ENCODE results near the gene NOS3. TPM values are rescaled to one million over a fixed set of nuclear protein-coding genes. Genes with fewer than 3 reads are reported as not detected.

NOS3 gene
- total and polyA plus RNA-seq, 2 of the 13 experiments (the other 11 are each of a cell fraction or from before 2014, with no cell fraction given), result 3.7 to 7.5 TPM

DNA sequence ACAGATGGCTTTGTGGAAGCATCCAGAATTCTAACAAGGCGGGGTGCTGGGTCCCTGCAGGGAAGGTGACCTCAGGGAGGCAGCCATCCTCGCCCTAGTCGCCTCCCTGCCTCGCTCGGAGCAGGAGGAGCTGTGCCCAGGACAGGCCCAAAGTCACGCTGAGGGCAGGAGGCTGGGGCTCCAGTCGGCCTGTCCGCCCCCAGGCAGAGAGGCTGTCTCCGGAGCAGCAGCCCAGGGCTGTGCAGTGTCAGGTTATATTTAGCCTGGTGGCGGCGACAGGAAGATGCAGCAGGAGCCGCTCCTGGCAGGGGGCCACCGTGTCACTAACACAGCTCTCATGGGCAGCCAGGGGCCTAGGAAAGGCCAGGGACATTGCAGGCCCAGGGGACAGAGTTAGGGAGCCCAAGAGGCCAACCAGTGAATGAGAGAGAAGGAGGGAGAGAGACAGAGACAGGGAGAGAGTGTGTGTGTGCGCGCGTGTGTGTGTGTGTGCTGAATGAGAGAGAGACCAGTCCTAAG is 26.2 kb upstream of the NOS3 start:
- DNase-seq (ENCODE audit: low spot score) (no peak), ATAC-seq (peak; percentile 75), FAIRE-seq (no peak)
- Histone ChIP-seq H3K79me2 (ENCODE audit: insufficient read depth, low read length) (no peaks in the 10 kb centered on the region), H3K4me3 (replicated peaks in 1 of 3; ENCODE audit: insufficient read depth in 1 of 3, low read depth in 2 of 3, low read length in 3 of 3) (no peak overlapping the region), H3K4me1 (ENCODE audit: insufficient read depth, low read length) (no peaks in the 10 kb centered on the region), H4K20me1 (ENCODE audit: insufficient read depth, low read length) (no peaks in the 10 kb centered on the region), H2AFZ (ENCODE audit: low read length) (no peak overlapping the region), H3K4me2 (ENCODE audit: low read depth, low read length) (no peak overlapping the region), H3K27ac (ENCODE audit: extremely low read length, insufficient read depth, low read length) (no peak overlapping the region), H3K9ac (ENCODE audit: insufficient read depth, low read depth, low read length) (no peak overlapping the region), H3K36me3 (replicated peaks in 1 of 2; ENCODE audit: control insufficient read depth in 1 of 2, insufficient read depth in 2 of 2, low read length in 2 of 2) (no peaks in the 10 kb centered on the region), H3K9me3 (ENCODE audit: low read length) (no peaks in the 10 kb centered on the region), H3K27me3 (ENCODE audit: control insufficient read depth in 1 of 2, insufficient read depth in 2 of 2, low read length in 2 of 2) (peaks cover 9 to 56% of the 10 kb centered on the region in 2 experiments)
- TF ChIP-seq MYNN (CRISPR knock-in tag; IDR thresholded peaks at IDR 0.05; ENCODE audit: low read depth) (no peak), ZNF468 (CRISPR knock-in tag; IDR thresholded peaks at IDR 0.05) (no peak)
- CTCF ChIA-PET (ENCODE audit: low intra/inter-chr PET ratio, low total read pairs), result no interaction called here
- intact Hi-C loops (cut with micrococcal nuclease; ENCODE audit: unreplicated experiment), result no loop called here
- in situ Hi-C loops (cut with HindIII; ENCODE audit: extremely low pct_ligation_motif_present, low pct_unique_long_range_greater_than_20kb), result no loop called here
- POLR2A ChIA-PET, result no interaction called here
- WGBS (ENCODE audit: low lambda C conversion rate), result 29% methylated on average over 7 of the region's 16 CpGs
- BruUV-seq (replicated peaks), result no TSS peak

DNA sequence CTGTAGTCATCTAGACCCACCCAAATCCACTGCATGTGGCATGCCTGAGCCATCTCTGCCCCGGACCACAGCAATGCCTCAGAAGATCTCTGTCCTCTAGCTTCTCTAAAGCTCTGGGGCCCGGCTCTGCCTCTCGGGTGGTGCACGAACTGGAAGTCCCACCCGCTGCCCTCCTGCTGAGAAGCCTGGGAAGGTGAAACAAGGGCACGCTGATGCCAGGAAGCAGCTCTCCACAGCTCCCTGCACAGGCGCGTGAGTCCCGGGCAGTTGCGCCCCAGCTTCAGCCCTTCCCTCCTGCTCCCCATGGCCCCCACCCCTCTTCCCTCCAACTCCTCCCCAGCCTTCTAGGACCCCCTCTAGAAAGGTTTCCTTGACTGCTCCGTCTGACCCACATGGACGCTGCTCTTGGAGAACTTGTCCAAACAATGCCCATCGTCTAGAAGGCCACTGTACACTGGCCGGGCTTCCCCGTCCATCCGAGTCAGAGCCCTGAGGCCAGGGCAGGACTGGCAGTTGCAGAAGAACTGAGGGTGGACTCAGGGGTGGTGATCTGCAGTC is 25.5 kb upstream of the NOS3 start:
- Histone ChIP-seq H3K79me2 (ENCODE audit: insufficient read depth, low read length) (no peaks in the 10 kb centered on the region), H3K4me2 (ENCODE audit: low read depth, low read length) (no peak overlapping the region), H3K36me3 (replicated peaks in 1 of 2; ENCODE audit: control insufficient read depth in 1 of 2, insufficient read depth in 2 of 2, low read length in 2 of 2) (no peaks in the 10 kb centered on the region), H3K4me3 (replicated peaks in 1 of 3; ENCODE audit: insufficient read depth in 1 of 3, low read depth in 2 of 3, low read length in 3 of 3) (no peak overlapping the region), H3K9ac (ENCODE audit: insufficient read depth, low read depth, low read length) (no peak overlapping the region), H3K4me1 (ENCODE audit: insufficient read depth, low read length) (no peaks in the 10 kb centered on the region), H3K9me3 (ENCODE audit: low read length) (no peaks in the 10 kb centered on the region), H3K27me3 (ENCODE audit: control insufficient read depth in 1 of 2, insufficient read depth in 2 of 2, low read length in 2 of 2) (peaks cover 9 to 59% of the 10 kb centered on the region in 2 experiments), H2AFZ (ENCODE audit: low read length) (no peak overlapping the region), H4K20me1 (ENCODE audit: insufficient read depth, low read length) (no peaks in the 10 kb centered on the region), H3K27ac (ENCODE audit: extremely low read length, insufficient read depth, low read length) (no peak overlapping the region)
- ATAC-seq, result no peak
- CTCF ChIA-PET (ENCODE audit: low intra/inter-chr PET ratio, low total read pairs), result interaction anchor here (1.4 kb wide), 1 partner anchor 23 kb away, joined by 4 read pairs; no protein-coding TSS in a partner anchor
- no peak for DNase-seq (ENCODE audit: low spot score)
- intact Hi-C loops (cut with micrococcal nuclease; ENCODE audit: unreplicated experiment) (no loop called here), in situ Hi-C loops (cut with HindIII; ENCODE audit: extremely low pct_ligation_motif_present, low pct_unique_long_range_greater_than_20kb) (no loop called here)
- no TSS peak for BruUV-seq (replicated peaks)
- 36% methylated on average over 8 of the region's 16 CpGs for WGBS (ENCODE audit: low lambda C conversion rate)
- FAIRE-seq, result no peak
- POLR2A ChIA-PET, result no interaction called here
- no peak for TF ChIP-seq KLF6 (CRISPR knock-in tag; IDR thresholded peaks at IDR 0.05)
- no peak for TF ChIP-seq U2AF1 (optimal IDR thresholded peaks at IDR 0.05; ENCODE audit: low read depth, low read length)
- TF ChIP-seq, protein P1, sequence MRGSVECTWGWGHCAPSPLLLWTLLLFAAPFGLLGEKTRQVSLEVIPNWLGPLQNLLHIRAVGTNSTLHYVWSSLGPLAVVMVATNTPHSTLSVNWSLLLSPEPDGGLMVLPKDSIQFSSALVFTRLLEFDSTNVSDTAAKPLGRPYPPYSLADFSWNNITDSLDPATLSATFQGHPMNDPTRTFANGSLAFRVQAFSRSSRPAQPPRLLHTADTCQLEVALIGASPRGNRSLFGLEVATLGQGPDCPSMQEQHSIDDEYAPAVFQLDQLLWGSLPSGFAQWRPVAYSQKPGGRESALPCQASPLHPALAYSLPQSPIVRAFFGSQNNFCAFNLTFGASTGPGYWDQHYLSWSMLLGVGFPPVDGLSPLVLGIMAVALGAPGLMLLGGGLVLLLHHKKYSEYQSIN (CRISPR knock-in tag; IDR thresholded peaks at IDR 0.05; ENCODE audit: borderline replicate concordance), result no peak
- no peak for TF ChIP-seq NR2C2 (CRISPR knock-in tag; IDR thresholded peaks at IDR 0.05; ENCODE audit: borderline replicate concordance)
- no peak for TF ChIP-seq ZNF761 (CRISPR knock-in tag; conservative IDR thresholded peaks at IDR 0.05)
- no peak for TF ChIP-seq NCOA2 (CRISPR knock-in tag; IDR thresholded peaks at IDR 0.05)
- TF ChIP-seq ZMAT3 (CRISPR knock-in tag; conservative IDR thresholded peaks at IDR 0.05), result no peak
- no peak for TF ChIP-seq EED (CRISPR knock-in tag; IDR thresholded peaks at IDR 0.05)
- TF ChIP-seq, protein P2, sequence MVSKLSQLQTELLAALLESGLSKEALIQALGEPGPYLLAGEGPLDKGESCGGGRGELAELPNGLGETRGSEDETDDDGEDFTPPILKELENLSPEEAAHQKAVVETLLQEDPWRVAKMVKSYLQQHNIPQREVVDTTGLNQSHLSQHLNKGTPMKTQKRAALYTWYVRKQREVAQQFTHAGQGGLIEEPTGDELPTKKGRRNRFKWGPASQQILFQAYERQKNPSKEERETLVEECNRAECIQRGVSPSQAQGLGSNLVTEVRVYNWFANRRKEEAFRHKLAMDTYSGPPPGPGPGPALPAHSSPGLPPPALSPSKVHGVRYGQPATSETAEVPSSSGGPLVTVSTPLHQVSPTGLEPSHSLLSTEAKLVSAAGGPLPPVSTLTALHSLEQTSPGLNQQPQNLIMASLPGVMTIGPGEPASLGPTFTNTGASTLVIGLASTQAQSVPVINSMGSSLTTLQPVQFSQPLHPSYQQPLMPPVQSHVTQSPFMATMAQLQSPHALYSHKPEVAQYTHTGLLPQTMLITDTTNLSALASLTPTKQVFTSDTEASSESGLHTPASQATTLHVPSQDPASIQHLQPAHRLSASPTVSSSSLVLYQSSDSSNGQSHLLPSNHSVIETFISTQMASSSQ (IDR thresholded peaks at IDR 0.05; ENCODE audit: low read depth), result no peak
- TF ChIP-seq, protein P2 (CRISPR knock-in tag; IDR thresholded peaks at IDR 0.05; ENCODE audit: borderline replicate concordance), result no peak
- TF ChIP-seq FIP1L1 (IDR thresholded peaks at IDR 0.05; ENCODE audit: borderline replicate concordance, insufficient read depth, low read depth, low read length), result no peak
- no peak for TF ChIP-seq ZNF83 (CRISPR knock-in tag; IDR thresholded peaks at IDR 0.05; ENCODE audit: borderline replicate concordance)
